ENCODE results near the gene FBXO36. TPM values are rescaled to one million over a fixed set of nuclear protein-coding genes. Genes with fewer than 3 reads are reported as not detected.

Gene FBXO36
- total RNA-seq, 1 experiment from 2014 or later = 3.0 TPM

DNA sequence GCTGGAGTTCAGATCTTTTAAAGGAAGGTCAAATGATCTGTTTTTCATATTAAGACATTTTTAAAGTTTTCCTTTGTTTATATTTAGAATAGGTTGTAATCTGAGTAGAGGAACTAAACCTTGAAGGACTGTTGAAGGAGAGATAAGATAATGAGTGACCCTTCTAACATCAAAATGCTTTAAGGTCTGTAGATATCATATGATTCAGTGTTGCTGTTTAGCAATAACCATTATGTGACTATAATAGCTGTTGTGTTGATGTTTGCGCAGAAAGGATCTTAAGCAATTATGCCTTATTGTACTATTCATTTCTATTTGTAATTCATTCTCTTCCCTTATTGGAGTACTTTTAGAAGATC, 86.4 kb downstream of the FBXO36 start:
- no peaks in the 10 kb centered on the region for H3K4me1 Mint-ChIP-seq
- H3K9me3 Mint-ChIP-seq = no peaks in the 10 kb centered on the region
- no peak overlapping the region for H2BK20ac ChIP-seq (ENCODE audit: low read depth, low read length, poor library complexity, severe bottlenecking)
- H4K91ac ChIP-seq (ENCODE audit: insufficient read length, low read depth, low read length) = no peak overlapping the region
- no peak overlapping the region for H3K56ac ChIP-seq (ENCODE audit: insufficient read length, low read depth, low read length)
- H2BK120ac ChIP-seq (ENCODE audit: low read depth, low read length, poor library complexity, severe bottlenecking) = no peak overlapping the region
- no peak overlapping the region for H2BK15ac ChIP-seq (ENCODE audit: low read depth, low read length)
- no peak overlapping the region for H4K5ac ChIP-seq (ENCODE audit: insufficient read length, low read depth, low read length)
- H3K14ac ChIP-seq (ENCODE audit: insufficient read depth, low read length) = no peak overlapping the region
- WGBS (ENCODE audit: extremely low coverage, insufficient read length, low lambda C conversion rate) = no CpG with 5 or more reads among the region's 1 CpG
- no peak overlapping the region for H3K27ac Mint-ChIP-seq
- no peak overlapping the region for H3K4ac ChIP-seq (ENCODE audit: low read depth, low read length)
- no peaks in the 10 kb centered on the region; the same call in 1 of the 2 replicates for H3K27me3 Mint-ChIP-seq (ENCODE audit: low read depth)
- H3K9me3 ChIP-seq (ENCODE audit: control insufficient read depth, low read depth, low read length) = no peaks in the 10 kb centered on the region
- no peaks in the 10 kb centered on the region for H3K27me3 ChIP-seq (ENCODE audit: insufficient read depth, low read length)
- H3K79me1 ChIP-seq (ENCODE audit: insufficient read depth, low read depth, low read length, poor library complexity, severe bottlenecking) = no peaks in the 10 kb centered on the region
- H3K23me2 ChIP-seq (ENCODE audit: insufficient read length, low read depth, low read length, poor library complexity, severe bottlenecking) = no peaks in the 10 kb centered on the region
- no peak overlapping the region for H3K4me3 Mint-ChIP-seq
- H2AFZ ChIP-seq (ENCODE audit: low read length) = no peak overlapping the region
- no peak overlapping the region for H3K4me2 ChIP-seq (ENCODE audit: insufficient read depth, insufficient read length, low read length)
- no peak overlapping the region for H2AK5ac ChIP-seq (ENCODE audit: insufficient read length, low read length)
- H3K18ac ChIP-seq (ENCODE audit: insufficient read length, low read depth, low read length) = no peak overlapping the region
- TF ChIP-seq CTCF (conservative IDR thresholded peaks at IDR 0.05) = no peak
- no peak overlapping the region for H3K9ac ChIP-seq (ENCODE audit: extremely low read depth, insufficient read length, low read length)
- peaks cover 0 to 8% (median 4%) of the 10 kb centered on the region in 3 experiments; a peak in 5 of 7 replicates for H3K36me3 Mint-ChIP-seq (ENCODE audit: insufficient read depth in 1 of 3, low read depth in 3 of 3)
- H3K4me1 ChIP-seq (ENCODE audit: insufficient read depth, low read length) = no peaks in the 10 kb centered on the region
- H2BK5ac ChIP-seq (ENCODE audit: insufficient read length, low read length) = no peak overlapping the region
- no peak overlapping the region for H2BK12ac ChIP-seq (ENCODE audit: insufficient read length, low read depth, low read length)
- H4K8ac ChIP-seq (replicated peaks; ENCODE audit: insufficient read length, low read depth, low read length) = no peak overlapping the region
- H3K79me2 ChIP-seq (ENCODE audit: insufficient read depth, low read length) = no peaks in the 10 kb centered on the region; the same call in 1 of the 2 replicates
- H3K23ac ChIP-seq (ENCODE audit: insufficient read length, low read depth, low read length) = no peak overlapping the region
- H3T11ph ChIP-seq (ENCODE audit: low read length) = no peak overlapping the region
- DNase-seq = no peak
- no peaks in the 10 kb centered on the region for H4K20me1 ChIP-seq (ENCODE audit: control insufficient read depth, insufficient read depth, insufficient read length)
- no peak overlapping the region for H3K27ac ChIP-seq (ENCODE audit: insufficient read length, low read depth, low read length)

Data from H9 (cell line).